Activated B cell treated with CpG ODN at 0.5 μM for 24 hours (primary cell): ENCODE results near the gene SEC23IP. TPM values are rescaled to one million over a fixed set of nuclear protein-coding genes. Genes with fewer than 3 reads are reported as not detected.

Experiments
- ATAC-seq: fragments of 200-7000 bp; cut with Tn5 transposase; one replicate; pipeline ENCODE4 v1.10.0; 2021; ENCODE audit warnings: low read depth, mild to moderate bottlenecking, moderate library complexity
- CTCF ChIA-PET: fragments of 350-600 bp; sonication (Branson Sonifier 250); formaldehyde crosslinking; loops from one replicate; lab custom pipeline; 2021; ENCODE audit warnings: antibody characterized with exemption; lab: Charles Lee
- POLR2A ChIA-PET: fragments of 350-600 bp; sonication (Branson Sonifier 250); formaldehyde crosslinking; loops from one replicate; lab custom pipeline; 2021; ENCODE audit warnings: antibody characterized with exemption; lab: Charles Lee
- DNase-seq: peaks from one replicate; pipeline ENCODE4 v3.0.0; 2022
- H3K27ac Mint-ChIP-seq: one replicate; pipeline ENCODE4 v1.8.0; 2020; ENCODE audit warnings: mixed read lengths
- H3K27me3 Mint-ChIP-seq: one replicate; pipeline ENCODE4 v1.8.0; 2021; ENCODE audit warnings: mixed read lengths
- H3K36me3 Mint-ChIP-seq: one replicate; pipeline ENCODE4 v1.8.0; 2021; ENCODE audit warnings: low read depth, mixed read lengths
- H3K4me1 Mint-ChIP-seq: one replicate; pipeline ENCODE4 v1.8.0; 2021; ENCODE audit warnings: mixed read lengths
- H3K4me3 Mint-ChIP-seq: one replicate; pipeline ENCODE4 v1.8.0; 2020; ENCODE audit warnings: mild to moderate bottlenecking, mixed read lengths
- H3K9me3 Mint-ChIP-seq: one replicate; pipeline ENCODE4 v1.8.0; 2020; ENCODE audit warnings: mixed read lengths
- CTCF ChIP-seq: fragments of 200-600 bp; IDR thresholded peaks from one replicate; pipeline ENCODE4 v1.8.0; 2022; ENCODE audit warnings: antibody characterized with exemption, mild to moderate bottlenecking
- intact Hi-C: fragments of 100-400 bp; cut with micrococcal nuclease; formaldehyde crosslinking; loops from one replicate; pipeline ENCODE4 v1.15.1; 2024
- total RNA-seq: library from RNA; stranded (reverse); gene quantifications from 2 replicates; pipeline ENCODE4 v1.2.3, GENCODE V29; 2022

SEC23IP gene
- total RNA-seq, 1 donor from 2014 or later = 79.9 TPM

GRCh38 chr10:119917777-119918176 is 25.2 kb downstream of the SEC23IP start:
- Mint-ChIP-seq H3K4me3 (no peak overlapping the region), H3K4me1 (peaks cover 23% of the 10 kb centered on the region), H3K36me3 (peaks cover 74% of the 10 kb centered on the region), H3K27me3 (no peaks in the 10 kb centered on the region), H3K27ac (no peak overlapping the region), H3K9me3 (no peaks in the 10 kb centered on the region)
- no peak for DNase-seq
- POLR2A ChIA-PET = no interaction called here
- no peak for ATAC-seq
- intact Hi-C loops = loop anchor here (2.0 kb wide), 1 partner anchor 167 kb away; no protein-coding TSS in a partner anchor
- no peak for TF ChIP-seq CTCF
- CTCF ChIA-PET = interaction anchor here (1.4 kb wide), 1 partner anchor 167 kb away, joined by 3 read pairs; no protein-coding TSS in a partner anchor

- Mint-ChIP-seq H3K36me3 (peaks cover 81% of the 10 kb centered on the region), H3K27me3 (no peaks in the 10 kb centered on the region), H3K4me1 (peaks cover 23% of the 10 kb centered on the region), H3K27ac (peak overlapping the region; percentile 81), H3K4me3 (no peak overlapping the region), H3K9me3 (no peaks in the 10 kb centered on the region)
- ChIA-PET POLR2A (interaction anchor here (0.9 kb wide), 1 partner anchor 27 kb away, joined by 4 read pairs; the partner anchor contains the start of gene SEC23IP), CTCF (interaction anchor here (1.4 to 2.4 kb wide), 2 partner anchors 169 to 232 kb away, joined by 3 to 8 read pairs; no protein-coding TSS in a partner anchor)
- intact Hi-C loops = no loop called here
- ATAC-seq = no peak
- no peak for DNase-seq
- no peak for TF ChIP-seq CTCF
Observed at GRCh38 chr10:119919271-119919670, 26.7 kb downstream of the SEC23IP start.

- Mint-ChIP-seq H3K9me3 (no peaks in the 10 kb centered on the region), H3K4me3 (peak overlapping the region; percentile 38)
- intact Hi-C loops = no loop called here
Observed at GRCh38 chr10:119919826-119920225, 27.3 kb downstream of the SEC23IP start.

GRCh38 chr10:119928411-119928810 is 35.9 kb downstream of the SEC23IP start:
- H3K27ac Mint-ChIP-seq = no peak overlapping the region
- H3K4me1 Mint-ChIP-seq = no peaks in the 10 kb centered on the region
- H3K27me3 Mint-ChIP-seq = no peaks in the 10 kb centered on the region
- intact Hi-C loops = no loop called here
- no peak for TF ChIP-seq CTCF
- peaks cover 85% of the 10 kb centered on the region for H3K36me3 Mint-ChIP-seq
- DNase-seq (no peak), ATAC-seq (no peak)
- CTCF ChIA-PET = no interaction called here
- POLR2A ChIA-PET = no interaction called here
- H3K9me3 Mint-ChIP-seq = no peaks in the 10 kb centered on the region
- H3K4me3 Mint-ChIP-seq = no peak overlapping the region

More at GRCh38 chr10:119919826-119920225, 27.3 kb downstream of the SEC23IP start:
- Mint-ChIP-seq H3K27me3 (no peaks in the 10 kb centered on the region), H3K4me1 (peaks cover 23% of the 10 kb centered on the region), H3K36me3 (peaks cover 79% of the 10 kb centered on the region), H3K27ac (peak overlapping the region; percentile 81)
- DNase-seq = no peak
- CTCF ChIA-PET = interaction anchor here (2.4 kb wide), 1 partner anchor 233 kb away, joined by 8 read pairs; no protein-coding TSS in a partner anchor
- ATAC-seq = peak; percentile 34
- no peak for TF ChIP-seq CTCF
- POLR2A ChIA-PET = no interaction called here

GRCh38 chr10:119931871-119932270 is 39.3 kb downstream of the SEC23IP start:
- H3K4me1 Mint-ChIP-seq = peaks cover 1% of the 10 kb centered on the region
- ATAC-seq (no peak), DNase-seq (no peak)
- H3K4me3 Mint-ChIP-seq = no peak overlapping the region
- peaks cover 88% of the 10 kb centered on the region for H3K36me3 Mint-ChIP-seq
- ChIA-PET POLR2A (no interaction called here), CTCF (no interaction called here)
- H3K27ac Mint-ChIP-seq = no peak overlapping the region
- no peaks in the 10 kb centered on the region for H3K27me3 Mint-ChIP-seq
- no peak for TF ChIP-seq CTCF
- no peaks in the 10 kb centered on the region for H3K9me3 Mint-ChIP-seq
- intact Hi-C loops = loop anchor here (5.0 kb wide), 1 partner anchor 405 kb away; no protein-coding TSS in a partner anchor
